GM23338 (cell line): Measurements from ENCODE around the gene MYO5A. TPM values are rescaled to one million over a fixed set of nuclear protein-coding genes. Genes with fewer than 3 reads are reported as not detected.

Experiments
- ATAC-seq: fragments of 200-7000 bp; cut with Tn5 transposase; 3 replicates; pipeline ENCODE4 v1.9.1; 2020
- DNase-seq: peaks from one replicate; pipeline ENCODE4 v3.0.0-alpha.2; 2015; ENCODE audit warnings: low spot score
- H2AFZ ChIP-seq: fragments of 200-600 bp; sonication (generic); 2 replicates; pipeline ENCODE4 v1.8.0; 2016; ENCODE audit warnings: antibody characterized with exemption, mild to moderate bottlenecking, moderate library complexity
- H3F3A ChIP-seq: fragments of 200-600 bp; sonication (generic); replicated peaks from 2 replicates; pipeline ENCODE4 v1.8.0; 2017; ENCODE audit warnings: antibody characterized with exemption, mixed run types, low read depth
- H3K27ac ChIP-seq: fragments of 200-600 bp; sonication (generic); 2 replicates; pipeline ENCODE4 v1.6.1; 2016; ENCODE audit warnings: low read depth
- H3K27me3 ChIP-seq: fragments of 200-600 bp; sonication (generic); 2 replicates; pipeline ENCODE4 v1.8.0; 2016; ENCODE audit warnings: mild to moderate bottlenecking, mixed run types, moderate library complexity; ENCODE audit not compliant: insufficient read depth
- H3K36me3 ChIP-seq: fragments of 200-600 bp; sonication (generic); 2 replicates; pipeline ENCODE4 v1.8.0; 2016; ENCODE audit warnings: mild to moderate bottlenecking; ENCODE audit not compliant: insufficient read depth
- H3K4me1 ChIP-seq: fragments of 200-600 bp; sonication (generic); 2 replicates; pipeline ENCODE4 v1.8.0; 2016; ENCODE audit warnings: mild to moderate bottlenecking, moderate library complexity; ENCODE audit not compliant: insufficient read depth
- H3K4me2 ChIP-seq: fragments of 200-600 bp; sonication (generic); 2 replicates; pipeline ENCODE4 v1.7.1; 2017; ENCODE audit warnings: mixed run types
- H3K4me3 ChIP-seq: fragments of 200-600 bp; sonication (generic); 2 replicates; pipeline ENCODE4 v1.6.1; 2016; ENCODE audit warnings: mixed run types
- H3K79me2 ChIP-seq: fragments of 200-600 bp; sonication (generic); replicated peaks from 2 replicates; pipeline ENCODE4 v1.8.0; 2017; ENCODE audit warnings: mild to moderate bottlenecking; ENCODE audit not compliant: insufficient read depth
- H3K9me2 ChIP-seq: fragments of 200-600 bp; sonication (generic); 2 replicates; pipeline ENCODE4 v1.8.0; 2017; ENCODE audit not compliant: insufficient read depth
- H4K20me1 ChIP-seq: fragments of 200-600 bp; sonication (generic); replicated peaks from 2 replicates; pipeline ENCODE4 v1.8.0; 2017; ENCODE audit warnings: mild to moderate bottlenecking; ENCODE audit not compliant: insufficient read depth
- H3K27ac Mint-ChIP-seq: 2 replicates; pipeline ENCODE4 v1.8.0; 2020; ENCODE audit warnings: inconsistent platforms, mild to moderate bottlenecking, moderate library complexity, mixed read lengths
- H3K27me3 Mint-ChIP-seq: 3 replicates; pipeline ENCODE4 v1.8.0; 2022; ENCODE audit warnings: low read depth, mild to moderate bottlenecking, moderate library complexity, mixed read lengths, inconsistent platforms; ENCODE audit not compliant: insufficient read depth, poor library complexity
- H3K36me3 Mint-ChIP-seq: 3 replicates; pipeline ENCODE4 v1.8.0; 2021; ENCODE audit warnings: low read depth, mild to moderate bottlenecking, inconsistent platforms, moderate library complexity, mixed read lengths
- H3K4me1 Mint-ChIP-seq: 3 replicates; pipeline ENCODE4 v1.8.0; 2020; ENCODE audit warnings: mild to moderate bottlenecking, inconsistent platforms, mixed read lengths
- H3K4me3 Mint-ChIP-seq: 3 replicates; pipeline ENCODE4 v1.8.0; 2021; ENCODE audit warnings: moderate library complexity, mild to moderate bottlenecking, inconsistent platforms, mixed read lengths
- H3K9me3 Mint-ChIP-seq: 3 replicates; pipeline ENCODE4 v1.8.0; 2020; ENCODE audit warnings: moderate library complexity, mild to moderate bottlenecking, inconsistent platforms, mixed read lengths
- CTCF ChIP-seq, 2 experiments: fragments of 200-600 bp in 1 of 2; sonication (generic) in 1 of 2; conservative IDR thresholded peaks; 2 replicates each; pipeline versions ENCODE4 v1.5.1 to v1.6.1; 2016 to 2017; ENCODE audit warnings: antibody characterized with exemption in 2 of 2, low read depth in 2 of 2, mild to moderate bottlenecking in 2 of 2, moderate library complexity in 1 of 2
- ETS1 ChIP-seq: IDR thresholded peaks from 2 replicates; pipeline ENCODE4 v1.6.1; 2016; ENCODE audit warnings: antibody characterized with exemption
- EZH2phosphoT487 ChIP-seq: fragments of 200-600 bp; sonication (generic); IDR thresholded peaks from one replicate; pipeline ENCODE4 v1.8.1; 2018; ENCODE audit warnings: antibody characterized with exemption; ENCODE audit not compliant: unreplicated experiment
- JUNB ChIP-seq: IDR thresholded peaks from one replicate; pipeline ENCODE4 v1.6.1; 2016; ENCODE audit warnings: antibody characterized with exemption; ENCODE audit not compliant: unreplicated experiment
- NANOG ChIP-seq: IDR thresholded peaks from 2 replicates; pipeline ENCODE4 v1.6.1; 2016; ENCODE audit warnings: antibody characterized with exemption, borderline replicate concordance
- POLR2AphosphoS5 ChIP-seq: IDR thresholded peaks from 2 replicates; pipeline ENCODE4 v1.6.1; 2016; ENCODE audit warnings: antibody characterized with exemption, low read depth
- REST ChIP-seq: IDR thresholded peaks from one replicate; pipeline ENCODE4 v1.6.1; 2018; ENCODE audit warnings: antibody characterized with exemption; ENCODE audit not compliant: unreplicated experiment
- STAT1 ChIP-seq: IDR thresholded peaks from one replicate; pipeline ENCODE4 v1.6.1; 2016; ENCODE audit warnings: antibody characterized with exemption; ENCODE audit not compliant: unreplicated experiment
- ZNF114 ChIP-seq: fragments of 250-450 bp; sonication (Bioruptor Pico); IDR thresholded peaks from 2 replicates; pipeline ENCODE4 v1.5.0; 2020; ENCODE audit warnings: mild to moderate bottlenecking, moderate library complexity
- ZNF462 ChIP-seq: fragments of 250-450 bp; sonication (Bioruptor Pico); IDR thresholded peaks from 2 replicates; pipeline ENCODE4 v1.5.0; 2020; ENCODE audit warnings: mild to moderate bottlenecking, moderate library complexity
- polyA plus RNA-seq: library from polyadenylated mRNA; unstranded; fragments of >200 nt; fragmentation: Nextera tagmentation; extraction: Ambion mirVana; gene quantifications from 2 replicates; pipeline ENCODE4 v1.2.1, GENCODE V29; 2016
- total RNA-seq: library from RNA; depleted of rRNA; stranded (reverse); fragments of >200 nt; shearing (Covaris generic); gene quantifications from 2 replicates; pipeline ENCODE4 v1.2.3, GENCODE V29; 2014

MYO5A gene
- total and polyA plus RNA-seq, 2 experiments from 2014 or later: 5.7 to 31.8 TPM

GRCh38 chr15:52359722-52360121, 169.0 kb downstream of the MYO5A start (continued):
- TF ChIP-seq ZNF462 (no peak), STAT1 (no peak)

GRCh38 chr15:52357949-52358348, 170.7 kb downstream of the MYO5A start:
- Histone ChIP-seq H3K4me3 (no peak overlapping the region), H3K79me2 (no peaks in the 10 kb centered on the region), H3K27ac (no peak overlapping the region), H3K4me1 (no peaks in the 10 kb centered on the region), H3K36me3 (no peaks in the 10 kb centered on the region), H3K27me3 (no peaks in the 10 kb centered on the region), H3K4me2 (no peak overlapping the region), H3F3A (no peaks in the 10 kb centered on the region), H3K9me2 (no peaks in the 10 kb centered on the region), H4K20me1 (0 out of 2 replicates have a peak, but pooled peaks cover 4% of the 10 kb centered on the region), H2AFZ (no peak overlapping the region)
- DNase-seq (no peak), ATAC-seq (no peak)
- no peak overlapping the region for H3K4me3 Mint-ChIP-seq
- no peaks in the 10 kb centered on the region for H3K27me3 Mint-ChIP-seq
- no peaks in the 10 kb centered on the region for H3K36me3 Mint-ChIP-seq
- H3K4me1 Mint-ChIP-seq: no peaks in the 10 kb centered on the region; the same call in 1 of the 3 replicates
- no peaks in the 10 kb centered on the region for H3K9me3 Mint-ChIP-seq
- H3K27ac Mint-ChIP-seq: no peak overlapping the region
- no peak for TF ChIP-seq REST
- no peak for TF ChIP-seq NANOG
- no peak for TF ChIP-seq CTCF (conservative IDR thresholded peaks at IDR 0.05; ENCODE audit: low read depth in 2 of 2)
- TF ChIP-seq ETS1: no peak
- no peak for TF ChIP-seq EZH2phosphoT487
- TF ChIP-seq JUNB: no peak
- no peak for TF ChIP-seq POLR2AphosphoS5
- no peak for TF ChIP-seq ZNF114
- TF ChIP-seq STAT1: no peak
